H1 (cell line): Measurements from ENCODE around the gene ST7L. TPM values are rescaled to one million over a fixed set of nuclear protein-coding genes. Genes with fewer than 3 reads are reported as not detected.

Experiments
- CTCF ChIA-PET: fragments of 300-600 bp; sonication (Branson Sonifier 250); formaldehyde crosslinking; loops from one replicate; lab custom pipeline; 2021; ENCODE audit not compliant: partially characterized antibody; lab: Charles Lee
- POLR2A ChIA-PET: fragments of 300-600 bp; sonication (Branson Sonifier 250); formaldehyde crosslinking; loops from one replicate; lab custom pipeline; 2021; ENCODE audit warnings: inconsistent platforms; ENCODE audit not compliant: partially characterized antibody; lab: Charles Lee
- DNase-seq, 2 experiments: peaks; one replicate each; pipeline versions ENCODE4 v3.0.0 to v3.0.0-alpha.2; 2010 to 2022; ENCODE audit warnings: low spot score in 2 of 2, low read depth in 1 of 2, mixed read lengths in 1 of 2
- FAIRE-seq: peaks from 2 replicates; lab custom pipeline; 2011; peaks lifted over from hg19 to GRCh38; lab: Jason Lieb, UNC
- H2AFZ ChIP-seq: 2 replicates; pipeline ENCODE4 v1.8.1; 2012; ENCODE audit warnings: low read length, inconsistent platforms
- H2AK5ac ChIP-seq: 2 replicates; pipeline ENCODE4 v1.6.1; 2013; ENCODE audit warnings: low read depth, low read length
- H2BK120ac ChIP-seq: replicated peaks from 2 replicates; pipeline ENCODE3; 2013; ENCODE audit warnings: low read depth, low read length, inconsistent platforms
- H2BK12ac ChIP-seq: 2 replicates; pipeline ENCODE4 v1.6.1; 2013; ENCODE audit warnings: low read depth, low read length
- H2BK15ac ChIP-seq: 2 replicates; pipeline ENCODE4 v1.6.1; 2013; ENCODE audit warnings: low read length
- H2BK20ac ChIP-seq: 2 replicates; pipeline ENCODE4 v1.6.1; 2013; ENCODE audit warnings: low read length
- H2BK5ac ChIP-seq: 2 replicates; pipeline ENCODE4 v1.6.1; 2013; ENCODE audit warnings: low read depth, low read length
- H3K14ac ChIP-seq: 2 replicates; pipeline ENCODE4 v1.6.1; 2013; ENCODE audit warnings: inconsistent platforms; ENCODE audit not compliant: insufficient read length
- H3K18ac ChIP-seq: 2 replicates; pipeline ENCODE4 v1.6.1; 2013; ENCODE audit warnings: low read length; ENCODE audit errors: extremely low read depth
- H3K23ac ChIP-seq: 2 replicates; pipeline ENCODE4 v1.6.1; 2013; ENCODE audit warnings: inconsistent platforms; ENCODE audit not compliant: insufficient read length
- H3K23me2 ChIP-seq: 2 replicates; pipeline ENCODE4 v1.6.1; 2013; ENCODE audit warnings: low read depth, low read length
- H3K27ac ChIP-seq: 2 replicates; pipeline ENCODE4 v1.6.1; 2011; ENCODE audit warnings: low read depth, low read length, inconsistent platforms
- H3K27me3 ChIP-seq, 4 experiments: replicated peaks in 1 of 4; 1 replicate in 1 of 4; 2 replicates in 3 of 4; pipeline versions ENCODE4 v1.6.1 to v1.8.1; 2011 to 2013; ENCODE audit warnings: low read length in 3 of 4, mild to moderate bottlenecking in 3 of 4, inconsistent platforms in 2 of 4, mixed read lengths in 2 of 4, moderate library complexity in 1 of 4; ENCODE audit not compliant: control insufficient read depth in 3 of 4, insufficient read depth in 3 of 4; ENCODE audit errors: extremely low read depth in 1 of 4
- H3K36me3 ChIP-seq, 4 experiments: 2 replicates each; pipeline versions ENCODE4 v1.6.1 to v1.8.1; 2011 to 2013; ENCODE audit warnings: mild to moderate bottlenecking in 4 of 4, low read length in 3 of 4, moderate library complexity in 2 of 4, control low read depth in 1 of 4, inconsistent platforms in 1 of 4; ENCODE audit not compliant: insufficient read depth in 4 of 4, control insufficient read depth in 2 of 4
- H3K4ac ChIP-seq: replicated peaks from 2 replicates; pipeline ENCODE3; 2013; ENCODE audit warnings: low read length, low read depth, mixed read lengths, inconsistent platforms; ENCODE audit not compliant: insufficient read length
- H3K4me1 ChIP-seq, 4 experiments: replicated peaks in 1 of 4; 1 replicate in 1 of 4; 2 replicates in 3 of 4; pipeline versions ENCODE4 v1.6.1 to v1.8.1; 2011 to 2013; ENCODE audit warnings: low read length in 3 of 4, inconsistent platforms in 2 of 4, mixed read lengths in 1 of 4; ENCODE audit not compliant: insufficient read depth in 4 of 4, control insufficient read depth in 3 of 4
- H3K4me2 ChIP-seq, 2 experiments: 2 replicates each; pipeline versions ENCODE4 v1.6.1 to v1.8.1; 2011 to 2013; ENCODE audit warnings: low read depth in 2 of 2, low read length in 2 of 2, control low read depth in 1 of 2, inconsistent platforms in 1 of 2, mild to moderate bottlenecking in 1 of 2; ENCODE audit not compliant: insufficient read depth in 1 of 2
- H3K4me3 ChIP-seq, 4 experiments: fragments of 200-600, 300-600 bp in 1 of 4; sonication (generic), shearing (Covaris generic), sonication (Bioruptor Twin) in 1 of 4; 2 replicates each; pipeline versions ENCODE4 v1.5.1 to v1.8.1; 2011 to 2016; ENCODE audit warnings: low read length in 4 of 4, low read depth in 3 of 4, control low read depth in 2 of 4, inconsistent platforms in 2 of 4, mild to moderate bottlenecking in 2 of 4, mixed read lengths in 1 of 4, moderate library complexity in 1 of 4; ENCODE audit not compliant: insufficient read depth in 2 of 4; ENCODE audit errors: extremely low read depth in 1 of 4
- H3K56ac ChIP-seq: replicated peaks from 2 replicates; pipeline ENCODE3; 2013; ENCODE audit warnings: low read depth, mild to moderate bottlenecking, mixed read lengths, low read length, inconsistent platforms; ENCODE audit not compliant: insufficient read length
- H3K79me1 ChIP-seq: 2 replicates; pipeline ENCODE4 v1.6.1; 2013; ENCODE audit warnings: low read depth, low read length, control low read depth
- H3K79me2 ChIP-seq, 2 experiments: 2 replicates each; pipeline versions ENCODE4 v1.6.1 to v1.8.1; 2012 to 2013; ENCODE audit warnings: low read length in 2 of 2, mild to moderate bottlenecking in 2 of 2, inconsistent platforms in 1 of 2; ENCODE audit not compliant: insufficient read depth in 2 of 2, control insufficient read depth in 1 of 2
- H3K9ac ChIP-seq, 4 experiments: replicated peaks in 1 of 4; 1 replicate in 1 of 4; 2 replicates in 3 of 4; pipeline versions ENCODE4 v1.6.1 to v1.8.1; 2011 to 2013; ENCODE audit warnings: low read depth in 3 of 4, low read length in 3 of 4, control low read depth in 2 of 4, mild to moderate bottlenecking in 2 of 4, moderate library complexity in 2 of 4, inconsistent platforms in 1 of 4; ENCODE audit errors: extremely low read depth in 1 of 4
- H3K9me3 ChIP-seq, 2 experiments: 2 replicates each; pipeline versions ENCODE4 v1.6.1 to v1.8.1; 2012 to 2013; ENCODE audit warnings: mild to moderate bottlenecking in 2 of 2, moderate library complexity in 2 of 2, control low read depth in 1 of 2, inconsistent platforms in 1 of 2, low read depth in 1 of 2, low read length in 1 of 2, mixed read lengths in 1 of 2; ENCODE audit not compliant: insufficient read depth in 2 of 2
- H4K20me1 ChIP-seq, 2 experiments: replicated peaks in 1 of 2; 2 replicates each; pipeline versions ENCODE3 to v1.8.1; 2011 to 2013; ENCODE audit warnings: inconsistent platforms in 2 of 2, low read length in 2 of 2, mild to moderate bottlenecking in 1 of 2; ENCODE audit not compliant: insufficient read depth in 2 of 2, control insufficient read depth in 1 of 2
- H4K5ac ChIP-seq: 2 replicates; pipeline ENCODE4 v1.6.1; 2013; ENCODE audit warnings: low read length, low read depth, mixed read lengths, inconsistent platforms; ENCODE audit not compliant: insufficient read length
- H4K8ac ChIP-seq: 2 replicates; pipeline ENCODE4 v1.8.0; 2013; ENCODE audit warnings: mild to moderate bottlenecking, moderate library complexity, low read length, inconsistent platforms; ENCODE audit not compliant: insufficient read depth; ENCODE audit errors: extremely low read depth
- H4K91ac ChIP-seq: replicated peaks from 2 replicates; pipeline ENCODE3; 2013; ENCODE audit warnings: low read length, mixed read lengths, inconsistent platforms; ENCODE audit not compliant: insufficient read length
- BACH1 ChIP-seq: IDR thresholded peaks from 2 replicates; pipeline ENCODE4 v1.6.1; 2012; ENCODE audit warnings: low read length, improper control_type of control experiment
- RFX5 ChIP-seq: IDR thresholded peaks from 2 replicates; pipeline ENCODE4 v1.6.1; 2011; ENCODE audit warnings: low read depth, low read length, improper control_type of control experiment, borderline replicate concordance
- SP2 ChIP-seq: IDR thresholded peaks from 2 replicates; pipeline ENCODE4 v1.6.1; 2012; ENCODE audit warnings: mild to moderate bottlenecking, low read length, inconsistent platforms
- TAF7 ChIP-seq: optimal IDR thresholded peaks from 2 replicates; pipeline ENCODE3; 2011; ENCODE audit warnings: low read depth, mild to moderate bottlenecking, inconsistent platforms, low read length, moderate library complexity, borderline replicate concordance
- TBP ChIP-seq: IDR thresholded peaks from 2 replicates; pipeline ENCODE4 v1.6.1; 2011; ENCODE audit warnings: low read depth, low read length, improper control_type of control experiment
- WGBS, 2 experiments: shearing (Covaris generic) in 1 of 2; methylation state at CpG; one replicate each; pipeline versions ENCODE4 v1.1.6 to v1.1.7; 2013 to 2015; ENCODE audit warnings: low lambda C conversion rate in 2 of 2, mixed read lengths in 2 of 2, inconsistent platforms in 1 of 2, low coverage in 1 of 2, missing lambda C conversion rate in 1 of 2; ENCODE audit not compliant: insufficient replicate concordance in 2 of 2, insufficient coverage in 1 of 2, insufficient read length in 1 of 2; ENCODE audit errors: extremely low coverage in 1 of 2, missing lambda C conversion rate in 1 of 2; 5-methylcytosine and 5-hydroxymethylcytosine counted together
- polyA plus RNA-seq, 7 experiments: library from polyadenylated mRNA; depleted of rRNA in 3 of 7; stranded (reverse) in 5 of 7; unstranded in 2 of 7; fragments of >200 nt in 5 of 7; fragments of 200-250 nt in 2 of 7; gene quantifications; 1 replicate in 5 of 7; 2 replicates in 1 of 7; 4 replicates in 1 of 7; pipeline versions ENCODE4 v1.2.1 to v1.2.3, GENCODE V29; 2011 to 2013; ENCODE audit warnings: missing spikeins in 2 of 7, mixed read lengths in 2 of 7
- total RNA-seq: library from RNA; stranded (reverse); fragmentation: NEBNext Ultra II Directional; extraction: Animal tissue kit (Norgen Biotek cat#: 25700); gene quantifications from 2 replicates; pipeline ENCODE4 v1.2.1, GENCODE V29; 2021

Gene ST7L
- total and polyA plus RNA-seq, 2 of the 8 experiments (the other 6 are each of a cell fraction or from before 2014, with no cell fraction given): 9.6 to 16.2 TPM

DNA sequence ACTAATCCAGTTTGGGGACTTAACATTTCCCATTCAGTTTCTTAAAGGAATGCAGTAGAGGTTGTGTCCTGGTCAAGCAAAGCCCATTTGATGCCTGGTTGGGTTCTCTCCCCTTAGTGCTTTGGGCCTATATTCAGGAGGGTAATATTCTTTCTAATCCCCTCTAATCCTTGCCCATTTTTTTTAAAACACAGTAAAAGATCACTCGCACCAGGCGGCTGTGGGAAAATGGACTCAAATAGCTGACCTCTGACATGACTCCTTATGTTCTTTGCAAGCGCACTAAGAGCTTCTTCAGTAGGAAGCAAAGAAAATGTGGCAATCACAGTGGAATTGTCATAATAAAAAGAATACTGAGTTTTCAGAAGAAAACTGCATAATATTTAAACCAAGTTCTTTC lies 60.3 kb downstream of the ST7L start:
- Histone ChIP-seq H4K5ac (no peak overlapping the region), H3K4me3 (no peak overlapping the region), H3K23ac (no peak overlapping the region), H2BK15ac (no peak overlapping the region), H2BK120ac (no peak overlapping the region), H3K14ac (no peak overlapping the region), H4K8ac (no peak overlapping the region), H2BK5ac (no peak overlapping the region), H2AFZ (no peak overlapping the region), H3K36me3 (no peaks in the 10 kb centered on the region), H3K27me3 (no peaks in the 10 kb centered on the region), H4K91ac (no peak overlapping the region), H4K20me1 (no peaks in the 10 kb centered on the region), H3K18ac (no peak overlapping the region), H2BK20ac (no peak overlapping the region), H3K4me1 (no peaks in the 10 kb centered on the region), H3K79me1 (no peaks in the 10 kb centered on the region), H3K9ac (no peak overlapping the region), H3K4ac (no peak overlapping the region), H3K27ac (no peak overlapping the region), H3K79me2 (no peaks in the 10 kb centered on the region), H3K9me3 (no peaks in the 10 kb centered on the region), H2BK12ac (no peak overlapping the region), H3K4me2 (no peak overlapping the region), H3K23me2 (no peaks in the 10 kb centered on the region), H2AK5ac (no peak overlapping the region), H3K56ac (no peak overlapping the region)
- ChIA-PET POLR2A (interaction anchor here (1.6 kb wide), 1 partner anchor 61 kb away, joined by 4 read pairs; the partner anchor contains the start of genes CAPZA1 and ST7L), CTCF (interaction anchor here (1.7 kb wide), 1 partner anchor 16 kb away, joined by 3 read pairs; no protein-coding TSS in a partner anchor)
- FAIRE-seq: no peak
- WGBS, 2 experiments: 80% methylated on average over 3 of the region's 3 CpGs; no CpG with 5 or more reads in 1 of the 2 experiments
- DNase-seq: no peak
- TF ChIP-seq TBP: no peak
- TF ChIP-seq TAF7: no peak
- no peak for TF ChIP-seq SP2
- no peak for TF ChIP-seq BACH1
- no peak for TF ChIP-seq RFX5
